Activated T-cell treated with anti-CD3 and anti-CD28 coated beads for 1 hour (primary cell): ENCODE results near the gene LGI4.
"Not testable (repeated sequence)": the region's sequence is repeated elsewhere in the genome, so short reads cannot be mapped to it uniquely, and the experiment has no call there.

ENCODE experiments used
- DNase-seq: peaks from one replicate; pipeline ENCODE4 v3.0.0-alpha.2; 2020; ENCODE audit warnings: low read depth

LGI4 gene

GRCh38 chr19:35105411-35106290 is 29.2 kb downstream of the LGI4 start:
- DNase-seq = no peak

GRCh38 chr19:35105047-35105410 is 29.8 kb downstream of the LGI4 start:
- no peak for DNase-seq

GRCh38 chr19:35104361-35104760 is 30.5 kb downstream of the LGI4 start:
- DNase-seq = no peak

- not testable (repeated sequence) for DNase-seq
Measured at GRCh38 chr19:35103614-35104013, 31.2 kb downstream of the LGI4 start.

GRCh38 chr19:35101949-35102348 is 32.9 kb downstream of the LGI4 start:
- not testable (repeated sequence) for DNase-seq

GRCh38 chr19:35100588-35101533 is 34.0 kb downstream of the LGI4 start:
- DNase-seq = no peak

- no peak for DNase-seq
Measured at GRCh38 chr19:35099897-35100275, 35.0 kb downstream of the LGI4 start.

- no peak for DNase-seq
Measured at GRCh38 chr19:35099155-35099896, 35.5 kb downstream of the LGI4 start.

GRCh38 chr19:35098413-35099049 is 36.3 kb downstream of the LGI4 start:
- no peak for DNase-seq

GRCh38 chr19:35095667-35096368 is 39.0 kb downstream of the LGI4 start:
- DNase-seq = no peak

- DNase-seq = no peak
Measured at GRCh38 chr19:35094656-35095055, 40.2 kb downstream of the LGI4 start.

- no peak for DNase-seq
Measured at GRCh38 chr19:35093941-35094647, 40.8 kb downstream of the LGI4 start.

- DNase-seq = no peak
Measured at GRCh38 chr19:35093430-35093829, 41.4 kb downstream of the LGI4 start.

- peak; percentile 16 for DNase-seq
Measured at GRCh38 chr19:35090506-35091214, 44.2 kb downstream of the LGI4 start.

- DNase-seq = no peak
Measured at GRCh38 chr19:35090160-35090505, 44.7 kb downstream of the LGI4 start.

- DNase-seq = no peak
Measured at GRCh38 chr19:35089554-35089953, 45.3 kb downstream of the LGI4 start.

- DNase-seq = no peak
Measured at GRCh38 chr19:35088131-35088913, 46.5 kb downstream of the LGI4 start.

- DNase-seq = no peak
Measured at GRCh38 chr19:35087393-35087792, 47.5 kb downstream of the LGI4 start.

GRCh38 chr19:35086455-35086854 is 48.4 kb downstream of the LGI4 start:
- DNase-seq = no peak
